Panc1 (cell line): ENCODE data around the gene DLG3. TPM values are rescaled to one million over a fixed set of nuclear protein-coding genes. Genes with fewer than 3 reads are reported as not detected.

Experiments
- ATAC-seq: fragments of 200-7000 bp; cut with Tn5 transposase; 2 replicates; pipeline ENCODE4 v1.9.1; 2020; ENCODE audit warnings: mild to moderate bottlenecking, moderate library complexity
- BruUV-seq: library from RNA; stranded (reverse); fragments of 400-500 nt; replicated peaks from 2 replicates; lab custom pipeline; 2021; lab: Mats Ljungman, UMichigan
- CTCF ChIA-PET: fragments of 300-600 bp; sonication (Branson Sonifier 250); formaldehyde crosslinking; loops from one replicate; lab custom pipeline; 2022; ENCODE audit warnings: antibody characterized with exemption; lab: Charles Lee
- POLR2A ChIA-PET: fragments of 300-600 bp; sonication (Branson Sonifier 250); formaldehyde crosslinking; loops from one replicate; lab custom pipeline; 2022; ENCODE audit warnings: antibody characterized with exemption; lab: Charles Lee
- DNase-seq: peaks from one replicate; pipeline ENCODE4 v3.0.0-alpha.2; 2010; ENCODE audit warnings: low read depth, low spot score
- H3K27ac ChIP-seq: 2 replicates; pipeline ENCODE4 v1.5.1; 2011; ENCODE audit warnings: mild to moderate bottlenecking, low read length, inconsistent platforms
- H3K27me3 ChIP-seq: fragments of 200-500 bp; sonication (Bioruptor generic); 2 replicates; pipeline ENCODE4 v1.6.0; 2014; ENCODE audit warnings: low read length, inconsistent platforms; ENCODE audit not compliant: control insufficient read depth, insufficient read depth
- H3K36me3 ChIP-seq: fragments of 200-500 bp; sonication (Bioruptor generic); 2 replicates; pipeline ENCODE4 v1.5.1; 2014; ENCODE audit warnings: inconsistent platforms, mild to moderate bottlenecking, low read length, moderate library complexity; ENCODE audit not compliant: control insufficient read depth, insufficient read depth
- H3K4me1 ChIP-seq: 2 replicates; pipeline ENCODE4 v1.5.1; 2011; ENCODE audit warnings: inconsistent platforms, mild to moderate bottlenecking, low read length, moderate library complexity; ENCODE audit not compliant: control insufficient read depth, insufficient read depth
- H3K4me3 ChIP-seq, 2 experiments: 2 replicates each; pipeline ENCODE4 v1.5.1; 2011 to 2012; ENCODE audit warnings: low read depth in 2 of 2, low read length in 2 of 2, mild to moderate bottlenecking in 2 of 2, inconsistent platforms in 1 of 2, moderate library complexity in 1 of 2
- H3K9me3 ChIP-seq: fragments of 200-500 bp; sonication (Bioruptor generic); 2 replicates; pipeline ENCODE4 v1.5.1; 2014; ENCODE audit warnings: low read depth, mild to moderate bottlenecking, inconsistent platforms, low read length, moderate library complexity; ENCODE audit not compliant: control insufficient read depth, insufficient read depth
- CTCF ChIP-seq: fragments of 450-650 bp; IDR thresholded peaks from 2 replicates; pipeline ENCODE4 v1.5.1; 2017; ENCODE audit warnings: mild to moderate bottlenecking
- POLR2AphosphoS5 ChIP-seq: IDR thresholded peaks from 2 replicates; pipeline ENCODE4 v1.6.1; 2012; ENCODE audit warnings: mild to moderate bottlenecking, low read depth, low read length, moderate library complexity
- SIN3A ChIP-seq: IDR thresholded peaks from 2 replicates; pipeline ENCODE4 v1.6.1; 2012; ENCODE audit warnings: low read depth, mild to moderate bottlenecking, low read length, moderate library complexity, borderline replicate concordance; ENCODE audit not compliant: insufficient read depth
- TCF7L2 ChIP-seq: IDR thresholded peaks from 2 replicates; pipeline ENCODE4 v1.6.1; 2011; ENCODE audit warnings: mild to moderate bottlenecking, low read depth, low read length, inconsistent platforms
- in situ Hi-C: cut with HindIII; loops from 2 replicates; pipeline ENCODE4 v1.10.0; 2016; ENCODE audit warnings: low sequenced_read_pairs, low pct_unique_long_range_greater_than_20kb
- intact Hi-C: fragments of 100-400 bp; cut with micrococcal nuclease; formaldehyde crosslinking; loops from one replicate; pipeline ENCODE4 v1.10.0; 2022; ENCODE audit not compliant: unreplicated experiment
- total RNA-seq: library from RNA; stranded (reverse); gene quantifications from one replicate; pipeline ENCODE4 v1.2.1, GENCODE V29; 2021; ENCODE audit not compliant: unreplicated experiment
- TF ChIP-seq, protein P1 (sequence below), 2 experiments: IDR thresholded peaks; 2 replicates each; pipeline ENCODE4 v1.6.1; 2011 to 2012; ENCODE audit warnings: low read depth in 2 of 2, control low read depth in 1 of 2, low read length in 1 of 2, mild to moderate bottlenecking in 1 of 2, moderate library complexity in 1 of 2; ENCODE audit not compliant: insufficient read depth in 1 of 2

DLG3 gene
- total RNA-seq, 1 experiment from 2014 or later = 3.0 TPM

- DNase-seq = peak; percentile 41
- Histone ChIP-seq H3K4me3 (peak overlapping the region; percentile 75 to 93), H3K36me3 (no peaks in the 10 kb centered on the region), H3K27me3 (no peaks in the 10 kb centered on the region), H3K27ac (peak overlapping the region; percentile 80), H3K4me1 (peaks cover 7% of the 10 kb centered on the region), H3K9me3 (no peaks in the 10 kb centered on the region)
- ChIA-PET CTCF (interaction anchor here (0.7 to 1.5 kb wide), 3 partner anchors 18 to 877 kb away, joined by 3 to 16 read pairs (median 4); partner anchors contain the start of gene IGBP1), POLR2A (interaction anchor here (0.6 kb wide), 1 partner anchor 266 kb away, joined by 3 read pairs; no protein-coding TSS in a partner anchor)
- intact Hi-C loops (no loop called here), in situ Hi-C loops (no loop called here)
- peak; percentile 93 for ATAC-seq
- BruUV-seq = no TSS peak
- TF ChIP-seq TCF7L2 (no peak), POLR2AphosphoS5 (no peak), SIN3A (no peak), CTCF (no peak)
- TF ChIP-seq, protein P1, sequence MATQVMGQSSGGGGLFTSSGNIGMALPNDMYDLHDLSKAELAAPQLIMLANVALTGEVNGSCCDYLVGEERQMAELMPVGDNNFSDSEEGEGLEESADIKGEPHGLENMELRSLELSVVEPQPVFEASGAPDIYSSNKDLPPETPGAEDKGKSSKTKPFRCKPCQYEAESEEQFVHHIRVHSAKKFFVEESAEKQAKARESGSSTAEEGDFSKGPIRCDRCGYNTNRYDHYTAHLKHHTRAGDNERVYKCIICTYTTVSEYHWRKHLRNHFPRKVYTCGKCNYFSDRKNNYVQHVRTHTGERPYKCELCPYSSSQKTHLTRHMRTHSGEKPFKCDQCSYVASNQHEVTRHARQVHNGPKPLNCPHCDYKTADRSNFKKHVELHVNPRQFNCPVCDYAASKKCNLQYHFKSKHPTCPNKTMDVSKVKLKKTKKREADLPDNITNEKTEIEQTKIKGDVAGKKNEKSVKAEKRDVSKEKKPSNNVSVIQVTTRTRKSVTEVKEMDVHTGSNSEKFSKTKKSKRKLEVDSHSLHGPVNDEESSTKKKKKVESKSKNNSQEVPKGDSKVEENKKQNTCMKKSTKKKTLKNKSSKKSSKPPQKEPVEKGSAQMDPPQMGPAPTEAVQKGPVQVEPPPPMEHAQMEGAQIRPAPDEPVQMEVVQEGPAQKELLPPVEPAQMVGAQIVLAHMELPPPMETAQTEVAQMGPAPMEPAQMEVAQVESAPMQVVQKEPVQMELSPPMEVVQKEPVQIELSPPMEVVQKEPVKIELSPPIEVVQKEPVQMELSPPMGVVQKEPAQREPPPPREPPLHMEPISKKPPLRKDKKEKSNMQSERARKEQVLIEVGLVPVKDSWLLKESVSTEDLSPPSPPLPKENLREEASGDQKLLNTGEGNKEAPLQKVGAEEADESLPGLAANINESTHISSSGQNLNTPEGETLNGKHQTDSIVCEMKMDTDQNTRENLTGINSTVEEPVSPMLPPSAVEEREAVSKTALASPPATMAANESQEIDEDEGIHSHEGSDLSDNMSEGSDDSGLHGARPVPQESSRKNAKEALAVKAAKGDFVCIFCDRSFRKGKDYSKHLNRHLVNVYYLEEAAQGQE (IDR thresholded peaks at IDR 0.05; ENCODE audit: insufficient read depth in 1 of 2, low read depth in 2 of 2, low read length in 1 of 2) = no peak
Measured at GRCh38 chrX:70434352-70434866, 10.2 kb upstream of the DLG3 start.

- Histone ChIP-seq H3K27me3 (no peaks in the 10 kb centered on the region), H3K4me3 (peak overlapping the region; percentile 75 to 93), H3K4me1 (peaks cover 7% of the 10 kb centered on the region), H3K36me3 (no peaks in the 10 kb centered on the region), H3K27ac (peak overlapping the region; percentile 34; the same call in 1 of the 2 replicates), H3K9me3 (no peaks in the 10 kb centered on the region)
- POLR2A ChIA-PET = interaction anchor here (0.6 kb wide), 1 partner anchor 267 kb away, joined by 3 read pairs; no protein-coding TSS in a partner anchor
- intact Hi-C loops = no loop called here
- no peak for TF ChIP-seq SIN3A
- no TSS peak for BruUV-seq
- CTCF ChIA-PET = interaction anchor here (0.7 to 1.0 kb wide), 2 partner anchors 17 to 878 kb away, joined by 3 to 16 read pairs; no protein-coding TSS in a partner anchor
- DNase-seq = no peak
- in situ Hi-C loops = no loop called here
- ATAC-seq = no peak
Measured at GRCh38 chrX:70434914-70435586, 9.6 kb upstream of the DLG3 start.

GRCh38 chrX:70436343-70436742 lies 8.3 kb upstream of the DLG3 start:
- POLR2A ChIA-PET = no interaction called here
- CTCF ChIA-PET = no interaction called here
- intact Hi-C loops = no loop called here
- BruUV-seq = no TSS peak
- Histone ChIP-seq H3K27me3 (no peaks in the 10 kb centered on the region), H3K9me3 (no peaks in the 10 kb centered on the region), H3K36me3 (no peaks in the 10 kb centered on the region), H3K4me1 (peaks cover 7% of the 10 kb centered on the region), H3K4me3 (no peak overlapping the region), H3K27ac (no peak overlapping the region)
- ATAC-seq (no peak), DNase-seq (no peak)
- in situ Hi-C loops = no loop called here
- no peak for TF ChIP-seq POLR2AphosphoS5
